ENCODE measurements around the gene PSMD11.

PSMD11 gene

GRCh38 chr17:32451879-32452278 lies 7.6 kb downstream of the PSMD11 start:
- Mint-ChIP-seq H3K4me1 (peaks cover 3% of the 10 kb centered on the region), H3K9me3 (no peaks in the 10 kb centered on the region), H3K27ac (no peak overlapping the region), H3K36me3 (peaks cover 37% of the 10 kb centered on the region), H3K4me3 (no peak overlapping the region), H3K27me3 (no peaks in the 10 kb centered on the region)
- DNase-seq (ENCODE audit: low spot score in 2 of 2) (no peak), ATAC-seq (ENCODE audit: low read depth) (no peak)

- no peak overlapping the region for H3K27ac Mint-ChIP-seq
Measured at GRCh38 chr17:32452281-32452680, 8.0 kb downstream of the PSMD11 start.

DNA sequence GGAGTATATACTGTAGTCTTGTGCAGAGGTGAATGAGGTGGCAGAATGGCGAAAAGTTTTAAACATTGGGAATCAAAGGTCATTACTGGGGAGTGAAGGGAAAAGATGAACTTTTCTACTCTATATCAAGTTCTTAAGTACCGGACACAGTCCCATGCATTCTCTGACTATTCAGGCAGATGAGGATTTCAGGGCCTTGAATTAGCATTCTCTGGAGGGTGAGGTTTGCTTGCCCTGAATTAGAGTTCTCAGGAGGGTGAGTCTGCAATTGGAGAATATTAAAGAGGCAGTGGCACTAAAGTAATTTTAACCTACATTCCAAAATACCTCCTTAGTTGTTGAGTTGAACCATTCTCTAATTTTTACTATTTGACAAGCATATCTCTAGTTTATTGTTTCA lies 9.1 kb downstream of the PSMD11 start:
- peaks cover 3% of the 10 kb centered on the region for H3K4me1 Mint-ChIP-seq
- peak overlapping the region; percentile 1 for H3K27ac Mint-ChIP-seq
- no peak overlapping the region for H3K4me3 Mint-ChIP-seq
- no peaks in the 10 kb centered on the region for H3K27me3 Mint-ChIP-seq
- DNase-seq (ENCODE audit: low spot score in 2 of 2) (no peak), ATAC-seq (ENCODE audit: low read depth) (no peak)
- H3K9me3 Mint-ChIP-seq = no peaks in the 10 kb centered on the region
- peaks cover 43% of the 10 kb centered on the region for H3K36me3 Mint-ChIP-seq

More at GRCh38 chr17:32452281-32452680, 8.0 kb downstream of the PSMD11 start:
- Mint-ChIP-seq H3K4me1 (no peaks in the 10 kb centered on the region), H3K36me3 (peaks cover 35% of the 10 kb centered on the region), H3K9me3 (no peaks in the 10 kb centered on the region), H3K27me3 (no peaks in the 10 kb centered on the region), H3K4me3 (no peak overlapping the region)
- DNase-seq (ENCODE audit: low spot score in 2 of 2) = no peak
- ATAC-seq (ENCODE audit: low read depth) = no peak

DNA sequence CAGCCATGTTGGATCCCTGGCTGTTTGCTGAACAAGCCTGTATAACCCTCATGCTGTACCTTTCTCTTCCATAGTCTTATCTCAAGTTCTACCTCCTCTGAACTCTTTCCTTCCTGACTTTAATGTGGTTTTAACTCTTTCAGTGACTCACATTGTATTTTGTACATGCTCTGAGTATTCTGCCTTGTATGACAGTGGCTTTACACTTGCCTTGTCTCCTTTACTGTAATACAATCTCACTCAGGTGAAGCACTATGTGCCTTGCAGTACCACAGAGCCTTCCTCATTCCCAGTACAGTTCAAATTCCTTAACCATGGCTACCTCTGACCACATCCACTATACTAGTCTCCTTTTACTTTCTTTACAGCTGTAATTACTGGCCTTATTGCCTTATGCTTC lies 14.1 kb downstream of the PSMD11 start:
- Mint-ChIP-seq H3K4me1 (peaks cover 8% of the 10 kb centered on the region), H3K9me3 (no peaks in the 10 kb centered on the region), H3K36me3 (peaks cover 39% of the 10 kb centered on the region), H3K4me3 (no peak overlapping the region), H3K27ac (no peak overlapping the region), H3K27me3 (no peaks in the 10 kb centered on the region)
- DNase-seq (ENCODE audit: low spot score in 2 of 2) = no peak
- ATAC-seq (ENCODE audit: low read depth) = no peak

DNA sequence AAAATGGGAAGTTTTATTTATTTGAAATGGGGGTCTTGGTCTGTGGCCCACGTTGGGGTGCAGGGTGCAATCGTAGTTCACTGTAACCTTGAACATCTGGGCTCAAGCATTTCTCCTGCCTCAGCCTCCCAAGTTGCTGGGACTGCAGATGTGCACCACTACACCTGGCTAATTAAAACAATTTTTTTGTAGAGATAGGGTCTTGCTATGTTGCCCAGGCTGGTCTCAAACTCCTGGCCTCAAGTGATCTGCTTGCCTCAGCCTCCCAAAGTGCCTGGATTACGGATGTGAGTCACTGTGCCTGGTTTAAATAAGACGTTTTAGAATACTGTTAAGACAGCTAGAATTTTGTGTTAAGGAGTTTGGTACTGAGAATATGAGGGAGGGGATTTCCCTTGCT lies 15.7 kb downstream of the PSMD11 start:
- DNase-seq (ENCODE audit: low spot score in 2 of 2) = no peak
- H3K27ac Mint-ChIP-seq = no peak overlapping the region
- H3K4me3 Mint-ChIP-seq = no peak overlapping the region
- H3K9me3 Mint-ChIP-seq = no peaks in the 10 kb centered on the region
- no peaks in the 10 kb centered on the region for H3K27me3 Mint-ChIP-seq
- H3K4me1 Mint-ChIP-seq = peaks cover 8% of the 10 kb centered on the region
- ATAC-seq (ENCODE audit: low read depth) = no peak
- H3K36me3 Mint-ChIP-seq = peaks cover 28% of the 10 kb centered on the region

DNA sequence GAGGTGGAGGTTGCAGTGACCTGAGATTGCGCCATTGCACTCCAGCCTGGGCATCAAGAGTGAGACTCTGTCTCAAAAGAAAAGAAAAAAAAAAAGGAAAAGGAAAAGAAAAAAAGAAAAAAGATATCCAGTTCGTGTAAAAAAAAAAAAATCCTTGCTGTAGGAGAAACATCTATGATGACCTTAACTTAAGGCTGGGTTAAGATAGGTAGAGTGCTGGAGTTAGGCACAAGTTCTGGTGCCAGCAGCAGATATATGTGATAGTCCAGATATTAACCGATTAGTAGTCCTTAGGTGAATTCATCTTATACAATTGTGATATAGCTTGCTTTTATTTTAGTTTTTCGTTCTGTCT lies 17.2 kb downstream of the PSMD11 start:
- Mint-ChIP-seq H3K9me3 (no peaks in the 10 kb centered on the region), H3K36me3 (peaks cover 26% of the 10 kb centered on the region), H3K27ac (no peak overlapping the region), H3K27me3 (no peaks in the 10 kb centered on the region), H3K4me3 (no peak overlapping the region), H3K4me1 (peaks cover 8% of the 10 kb centered on the region)
- ATAC-seq (ENCODE audit: low read depth) = no peak
- no peak for DNase-seq (ENCODE audit: low spot score in 2 of 2)

DNA sequence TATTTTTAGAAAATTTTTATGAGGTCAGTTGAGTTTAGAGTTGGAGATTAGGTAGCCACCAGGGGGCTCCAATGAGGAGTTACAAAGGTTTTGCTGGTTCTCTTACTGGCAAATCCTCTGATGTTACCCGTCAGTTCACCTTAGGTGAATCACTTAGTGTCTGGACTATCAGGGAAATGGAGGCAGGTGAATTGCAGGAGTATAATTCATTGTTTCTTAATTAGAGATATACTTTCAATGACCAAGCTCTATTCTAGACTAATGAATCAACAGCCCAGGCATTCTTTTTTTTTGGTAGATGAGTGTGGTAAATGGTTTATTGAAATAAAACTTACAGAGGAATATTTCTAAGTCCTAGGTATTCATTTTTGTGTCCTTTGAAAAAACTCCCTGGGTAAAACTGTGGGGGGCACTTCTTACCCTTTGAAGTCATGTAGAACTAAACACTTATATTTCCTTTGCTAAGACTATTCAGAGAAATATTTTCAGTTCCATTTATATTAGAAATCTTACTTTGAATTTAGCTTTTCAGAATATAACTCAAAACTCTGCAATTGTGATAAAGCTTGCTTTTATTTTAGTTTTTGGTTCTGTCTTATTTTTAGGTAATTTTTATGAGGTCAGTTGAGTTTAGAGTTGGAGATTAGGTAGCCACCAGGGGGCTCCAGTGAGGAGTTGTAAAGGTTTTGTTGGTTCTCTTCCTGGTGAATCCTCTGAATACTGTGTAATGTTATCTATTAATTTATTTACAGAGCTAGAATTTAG lies 17.7 kb downstream of the PSMD11 start:
- peak; percentile 49 to 63 for DNase-seq (ENCODE audit: low spot score in 2 of 2)
- H3K27ac Mint-ChIP-seq = no peak overlapping the region
- H3K4me3 Mint-ChIP-seq = no peak overlapping the region
- peaks cover 8% of the 10 kb centered on the region for H3K4me1 Mint-ChIP-seq
- H3K9me3 Mint-ChIP-seq = no peaks in the 10 kb centered on the region
- peaks cover 25% of the 10 kb centered on the region for H3K36me3 Mint-ChIP-seq
- ATAC-seq (ENCODE audit: low read depth) = peak; percentile 86
- H3K27me3 Mint-ChIP-seq = no peaks in the 10 kb centered on the region

- no peaks in the 10 kb centered on the region for H3K9me3 Mint-ChIP-seq
- H3K27me3 Mint-ChIP-seq = no peaks in the 10 kb centered on the region
- H3K27ac Mint-ChIP-seq = no peak overlapping the region
- H3K4me3 Mint-ChIP-seq = no peak overlapping the region
- peaks cover 27% of the 10 kb centered on the region for H3K36me3 Mint-ChIP-seq
- H3K4me1 Mint-ChIP-seq = peaks cover 5% of the 10 kb centered on the region
- no peak for ATAC-seq (ENCODE audit: low read depth)
- no peak for DNase-seq (ENCODE audit: low spot score in 2 of 2)
Measured at GRCh38 chr17:32463304-32463703, 19.0 kb downstream of the PSMD11 start.

DNA sequence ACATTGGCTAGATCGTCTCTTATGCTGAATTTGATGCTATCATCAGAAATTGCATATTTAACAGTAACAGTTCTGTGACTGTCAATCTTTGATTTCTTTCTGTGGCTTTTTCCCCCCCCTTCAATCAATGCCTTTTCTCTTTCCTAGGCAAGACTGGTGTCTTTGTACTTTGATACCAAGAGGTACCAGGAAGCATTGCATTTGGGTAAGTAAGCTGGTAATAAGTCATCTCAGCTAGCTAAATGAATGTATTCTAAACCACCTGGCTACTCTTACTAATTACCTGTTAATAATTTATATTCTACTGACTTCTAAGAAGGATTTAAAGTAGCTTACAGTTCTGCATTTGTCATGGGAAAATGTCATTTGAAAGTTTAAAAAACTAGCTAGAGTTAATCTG lies 20.1 kb downstream of the PSMD11 start:
- Mint-ChIP-seq H3K4me3 (no peak overlapping the region), H3K9me3 (no peaks in the 10 kb centered on the region), H3K4me1 (peaks cover 2% of the 10 kb centered on the region), H3K27ac (no peak overlapping the region), H3K27me3 (no peaks in the 10 kb centered on the region), H3K36me3 (peaks cover 25% of the 10 kb centered on the region)
- DNase-seq (ENCODE audit: low spot score in 2 of 2) (no peak), ATAC-seq (ENCODE audit: low read depth) (no peak)

DNA sequence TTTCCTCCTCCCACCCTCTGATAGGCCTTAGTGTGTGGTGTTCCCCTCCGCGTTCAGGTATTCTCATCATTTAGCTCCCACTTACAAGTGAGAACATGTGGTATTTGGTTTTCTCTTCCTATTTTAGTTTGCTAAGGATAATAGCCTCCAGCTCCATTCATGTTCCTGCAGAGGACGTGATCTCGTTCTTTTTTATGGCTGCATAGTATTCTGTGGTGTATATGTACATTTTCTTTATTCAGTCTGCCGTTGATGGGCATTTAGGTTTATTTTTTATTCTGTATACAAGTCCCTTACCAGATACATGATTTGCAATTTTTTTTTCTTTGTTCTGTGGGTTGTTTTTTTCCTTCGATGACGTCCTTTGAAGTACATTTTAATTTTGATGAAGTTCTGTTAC lies 23.6 kb downstream of the PSMD11 start:
- Mint-ChIP-seq H3K4me3 (no peak overlapping the region), H3K27me3 (no peaks in the 10 kb centered on the region), H3K36me3 (peaks cover 34% of the 10 kb centered on the region), H3K4me1 (no peaks in the 10 kb centered on the region), H3K27ac (no peak overlapping the region), H3K9me3 (no peaks in the 10 kb centered on the region)
- DNase-seq (ENCODE audit: low spot score in 2 of 2) (no peak), ATAC-seq (ENCODE audit: low read depth) (no peak)

GRCh38 chr17:32470405-32471167 lies 26.3 kb downstream of the PSMD11 start:
- peaks cover 42% of the 10 kb centered on the region for H3K36me3 Mint-ChIP-seq
- DNase-seq (ENCODE audit: low spot score in 2 of 2) (no peak), ATAC-seq (ENCODE audit: low read depth) (no peak)
- no peak overlapping the region for H3K27ac Mint-ChIP-seq
- H3K9me3 Mint-ChIP-seq = no peaks in the 10 kb centered on the region
- no peaks in the 10 kb centered on the region for H3K27me3 Mint-ChIP-seq
- H3K4me3 Mint-ChIP-seq = no peak overlapping the region
- H3K4me1 Mint-ChIP-seq = no peaks in the 10 kb centered on the region

GRCh38 chr17:32471652-32472051 lies 27.3 kb downstream of the PSMD11 start:
- Mint-ChIP-seq H3K36me3 (peaks cover 39% of the 10 kb centered on the region), H3K27me3 (no peaks in the 10 kb centered on the region), H3K4me1 (no peaks in the 10 kb centered on the region), H3K27ac (no peak overlapping the region), H3K4me3 (no peak overlapping the region), H3K9me3 (no peaks in the 10 kb centered on the region)
- no peak for DNase-seq (ENCODE audit: low spot score in 2 of 2)
- no peak for ATAC-seq (ENCODE audit: low read depth)

- Mint-ChIP-seq H3K27ac (peak overlapping the region; percentile 31), H3K4me1 (no peaks in the 10 kb centered on the region), H3K27me3 (no peaks in the 10 kb centered on the region), H3K36me3 (peaks cover 41% of the 10 kb centered on the region), H3K4me3 (no peak overlapping the region), H3K9me3 (no peaks in the 10 kb centered on the region)
- ATAC-seq (ENCODE audit: low read depth) = no peak
- DNase-seq (ENCODE audit: low spot score in 2 of 2) = no peak
Measured at GRCh38 chr17:32475258-32475657, 30.9 kb downstream of the PSMD11 start.

DNA sequence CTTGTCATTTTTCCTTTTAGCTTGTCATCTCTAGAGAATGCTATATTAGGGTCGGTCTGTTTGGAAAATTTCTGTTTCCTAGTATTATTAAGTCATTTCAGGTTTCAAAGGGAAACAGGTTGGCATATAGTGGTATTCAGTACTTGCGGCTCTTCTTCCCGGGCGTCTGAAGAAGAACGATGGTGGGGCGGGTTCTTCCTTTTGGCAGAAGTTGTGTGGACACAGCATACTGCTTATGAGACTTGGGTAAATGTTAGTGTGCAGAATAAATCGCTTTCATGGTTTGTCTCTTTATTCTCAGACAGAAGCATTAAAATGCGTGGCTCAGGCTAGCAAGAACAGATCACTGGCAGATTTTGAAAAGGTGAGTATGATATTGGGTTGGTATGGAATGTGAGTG lies 32.9 kb downstream of the PSMD11 start:
- ATAC-seq (ENCODE audit: low read depth) (no peak), DNase-seq (ENCODE audit: low spot score in 2 of 2) (no peak)
- H3K4me3 Mint-ChIP-seq = no peak overlapping the region
- H3K27ac Mint-ChIP-seq = peak overlapping the region; percentile 32
- no peaks in the 10 kb centered on the region for H3K27me3 Mint-ChIP-seq
- H3K36me3 Mint-ChIP-seq = peaks cover 38% of the 10 kb centered on the region
- H3K4me1 Mint-ChIP-seq = no peaks in the 10 kb centered on the region
- no peaks in the 10 kb centered on the region for H3K9me3 Mint-ChIP-seq

All from memory B cell (primary cell).